ENCODE data around the gene MAD1L1.

Gene MAD1L1

DNA sequence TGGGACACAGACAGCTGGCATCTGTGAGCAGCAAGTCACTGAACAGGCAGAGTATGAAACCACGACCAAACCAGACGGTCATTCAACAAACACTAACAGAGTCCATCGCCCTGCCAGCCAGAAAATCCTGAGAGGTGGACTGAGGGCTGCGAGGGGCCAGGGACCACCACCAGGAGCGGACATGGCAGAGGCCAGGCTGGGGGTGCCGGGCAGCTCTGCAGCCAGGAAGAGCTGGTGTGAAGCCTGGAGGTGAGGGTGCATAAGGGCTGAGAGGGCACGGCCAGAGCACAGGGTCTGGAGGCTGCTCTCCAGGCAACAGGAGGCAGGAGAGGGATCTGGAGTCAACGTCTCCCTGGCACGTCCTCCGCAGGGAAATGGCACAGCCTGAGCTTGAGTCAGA lies 15.5 kb downstream of the MAD1L1 start:
- DNase-seq, result no peak

GRCh38 chr7:2215851-2216250 lies 16.9 kb downstream of the MAD1L1 start:
- no peak for DNase-seq

DNA sequence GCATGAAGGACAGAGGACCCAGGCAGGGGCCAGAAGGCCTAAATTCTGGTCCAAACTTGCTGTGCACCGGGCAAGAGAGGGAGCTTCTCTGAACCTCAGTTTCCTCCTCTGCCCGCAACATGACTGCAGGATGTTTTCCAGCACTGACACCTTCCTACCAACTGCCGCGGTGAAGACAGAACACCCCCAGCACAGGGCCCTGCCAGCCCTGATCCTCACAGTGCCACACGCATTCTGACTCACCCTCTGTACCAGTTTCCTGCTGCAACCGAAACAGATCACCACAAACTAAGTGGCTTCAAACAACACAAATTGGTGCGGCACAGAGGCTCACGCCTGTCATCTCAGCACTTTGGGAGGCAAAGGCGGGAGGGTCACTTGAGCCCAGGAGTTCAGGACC lies 18.1 kb downstream of the MAD1L1 start:
- no peak for DNase-seq

- no peak for DNase-seq
These were observed 19.1 kb downstream of the MAD1L1 start for GRCh38 chr7:2213551-2214215.

GRCh38 chr7:2212906-2213305 lies 19.8 kb downstream of the MAD1L1 start:
- DNase-seq, result no peak

DNA sequence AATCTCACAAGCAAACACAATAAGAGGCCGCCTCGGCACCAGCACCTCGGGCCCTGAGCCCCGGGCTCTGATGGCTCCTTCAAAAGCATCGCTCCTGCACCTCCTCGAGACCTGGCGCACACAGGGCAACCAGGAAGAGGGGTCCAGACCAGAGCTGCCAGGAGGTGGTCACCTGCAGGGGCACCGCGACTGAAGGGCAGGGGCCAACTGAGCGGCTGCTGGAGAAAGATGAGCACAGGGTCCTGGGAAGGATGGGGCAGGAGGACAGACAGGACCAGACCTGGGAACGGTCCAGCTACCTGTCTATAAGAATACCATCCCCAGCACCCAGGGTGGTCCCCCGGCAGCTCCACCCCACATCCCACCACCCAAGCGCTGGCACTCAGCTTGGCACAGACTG lies 20.8 kb downstream of the MAD1L1 start:
- DNase-seq, result no peak

GRCh38 chr7:2211259-2211880 lies 21.4 kb downstream of the MAD1L1 start:
- DNase-seq, result no peak

GRCh38 chr7:2210551-2211258 lies 22.0 kb downstream of the MAD1L1 start:
- DNase-seq, result no peak

DNA sequence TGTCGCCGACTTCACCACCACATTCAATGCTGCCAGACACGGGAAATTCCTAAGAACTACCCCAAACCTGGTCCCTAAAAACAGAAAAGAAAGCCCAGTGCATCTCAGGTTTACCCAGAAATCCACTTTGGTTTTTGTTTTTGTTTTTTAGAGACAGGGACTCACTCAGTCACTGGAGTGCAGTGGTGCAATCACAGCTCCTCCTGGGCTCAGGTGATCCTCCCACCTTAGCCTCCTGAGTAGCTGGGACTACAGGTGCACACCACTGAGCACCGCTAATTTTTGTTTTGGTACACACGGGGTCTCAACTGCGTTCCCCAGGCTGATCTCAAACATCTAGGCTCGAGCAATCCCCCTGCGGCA lies 22.8 kb downstream of the MAD1L1 start:
- no peak for DNase-seq

GRCh38 chr7:2209146-2209960 lies 23.4 kb downstream of the MAD1L1 start:
- DNase-seq, result peak; percentile 31 to 66 (median 35)

DNA sequence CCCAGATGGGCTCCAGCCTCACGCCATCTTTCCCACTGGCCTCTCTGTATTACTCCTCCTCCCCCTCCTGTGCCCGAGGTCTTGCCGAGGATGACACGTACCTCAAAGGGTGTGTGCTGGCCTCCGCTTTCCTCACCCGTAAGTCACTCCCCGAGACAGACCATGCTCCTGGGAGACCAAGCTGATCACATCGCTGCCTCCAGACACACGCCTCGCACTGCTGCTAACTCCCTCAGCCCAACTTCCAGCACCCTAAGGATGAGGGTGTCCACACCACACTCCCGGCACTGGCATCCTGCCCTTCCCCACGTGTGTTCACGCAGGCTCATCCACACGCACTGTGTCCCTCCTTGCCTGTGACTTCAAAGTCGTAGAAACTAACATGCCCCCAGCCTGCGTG lies 24.0 kb downstream of the MAD1L1 start:
- no peak for DNase-seq

- DNase-seq, result no peak
These were observed 27.5 kb downstream of the MAD1L1 start for GRCh38 chr7:2205036-2205780.

DNA sequence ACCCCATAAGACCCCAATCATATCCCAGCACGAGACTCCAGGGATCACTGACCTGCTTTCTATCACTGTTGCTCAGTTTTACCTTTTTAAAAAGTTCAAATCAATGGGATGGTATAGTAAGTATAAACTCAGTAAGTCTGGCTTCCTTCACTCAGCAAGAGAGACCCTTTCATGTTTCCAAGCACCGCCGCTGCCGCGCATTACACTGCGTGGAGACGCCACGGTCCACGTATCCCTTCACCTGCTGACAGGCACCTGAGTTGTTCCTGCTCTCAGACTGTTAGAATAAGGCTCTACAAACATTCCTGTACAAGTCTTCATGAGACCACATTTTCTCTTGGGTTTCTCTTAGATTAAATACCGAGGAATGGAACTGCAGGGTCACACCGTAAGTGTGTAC lies 28.3 kb downstream of the MAD1L1 start:
- no peak for DNase-seq

- no peak for DNase-seq
These were observed 28.9 kb downstream of the MAD1L1 start for GRCh38 chr7:2203766-2204300.

DNA sequence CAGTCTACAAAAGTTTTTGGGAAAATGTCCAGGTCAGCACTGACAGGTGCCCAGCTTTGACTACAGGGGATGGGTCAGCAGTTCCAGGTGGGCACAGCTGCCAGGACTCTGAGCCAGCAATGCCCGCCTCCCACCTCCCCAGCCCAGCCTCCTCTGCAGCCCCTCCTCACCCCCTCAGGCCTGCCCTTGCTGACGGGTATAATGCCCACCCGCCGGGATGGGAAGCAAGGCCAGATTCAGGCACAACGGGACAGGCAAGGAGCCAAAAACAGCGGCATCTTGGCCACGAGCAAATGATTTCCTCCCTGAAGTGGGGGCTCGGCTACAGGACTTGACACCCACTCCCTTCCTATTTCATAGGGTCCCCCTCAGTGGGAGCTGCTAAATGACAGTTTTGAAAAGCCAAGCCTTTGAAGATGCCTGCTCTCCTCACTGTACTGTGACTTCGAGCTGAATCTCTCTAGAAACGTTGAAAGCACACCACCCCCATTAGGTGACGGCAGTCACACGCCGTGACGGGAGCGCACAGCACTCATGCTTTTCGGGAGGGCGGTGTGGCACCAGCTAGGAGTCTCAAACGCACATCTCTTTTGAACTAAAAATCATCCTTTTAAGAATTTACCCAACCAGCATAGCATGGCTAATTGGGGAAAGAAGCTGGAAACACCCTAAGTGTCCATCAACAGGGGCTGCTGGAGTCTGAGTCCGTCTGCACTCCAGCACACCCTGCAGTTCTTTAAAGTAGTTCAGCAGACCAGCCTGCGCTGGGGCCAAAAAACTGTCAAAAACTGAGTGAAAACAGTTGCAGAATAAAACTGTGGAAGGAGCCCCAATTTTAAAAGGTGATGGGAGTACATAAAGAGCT lies 29.6 kb downstream of the MAD1L1 start:
- DNase-seq, result no peak

- no peak for DNase-seq
These were observed 30.4 kb downstream of the MAD1L1 start for GRCh38 chr7:2202361-2202761.

GRCh38 chr7:2201686-2202360 lies 30.9 kb downstream of the MAD1L1 start:
- no peak for DNase-seq

- no peak for DNase-seq
These were observed 31.6 kb downstream of the MAD1L1 start for GRCh38 chr7:2201128-2201527.

GRCh38 chr7:2200584-2200980 lies 32.2 kb downstream of the MAD1L1 start:
- DNase-seq, result no peak

GRCh38 chr7:2199956-2200583 lies 32.7 kb downstream of the MAD1L1 start:
- DNase-seq, result no peak

All from NCI-H1417 (cell line).